SK-N-SH (cell line): Measurements from ENCODE around the gene TMCO4.

ENCODE experiments used
- ELF1 ChIP-seq: IDR thresholded peaks from 2 replicates; pipeline ENCODE4 v1.4.0; 2012
- EP300 ChIP-seq, 2 experiments: IDR thresholded peaks; 2 replicates each; pipeline versions ENCODE4 v1.4.0 to v1.6.1; 2012; ENCODE audit warnings: borderline replicate concordance in 1 of 2, low read depth in 1 of 2, low read length in 1 of 2
- FOXM1 ChIP-seq: IDR thresholded peaks from 2 replicates; pipeline ENCODE4 v1.4.0; 2012; ENCODE audit warnings: low read depth, mild to moderate bottlenecking
- JUND ChIP-seq: IDR thresholded peaks from 2 replicates; pipeline ENCODE4 v1.4.0; 2012
- MXI1 ChIP-seq: IDR thresholded peaks from 2 replicates; pipeline ENCODE4 v1.6.1; 2012; ENCODE audit warnings: mild to moderate bottlenecking, low read depth, low read length, improper control_type of control experiment
- RXRA ChIP-seq: IDR thresholded peaks from 2 replicates; pipeline ENCODE4 v1.4.0; 2012; ENCODE audit warnings: low read depth, mild to moderate bottlenecking, borderline replicate concordance
- TCF12 ChIP-seq: IDR thresholded peaks from 2 replicates; pipeline ENCODE4 v1.4.0; 2012
- TF ChIP-seq, protein P1 (sequence below): fragments of 200-600 bp; sonication (generic); IDR thresholded peaks from 2 replicates; pipeline ENCODE4 v1.6.1; 2017; ENCODE audit warnings: antibody characterized with exemption, mild to moderate bottlenecking, moderate library complexity
- TF ChIP-seq, protein P2 (sequence below): IDR thresholded peaks from 2 replicates; pipeline ENCODE4 v1.4.0; 2012; ENCODE audit warnings: low read depth, borderline replicate concordance
- TF ChIP-seq, protein P3 (sequence below): fragments of 150-350 bp; IDR thresholded peaks from 2 replicates; pipeline ENCODE4 v1.6.1; 2017; ENCODE audit warnings: antibody characterized with exemption, low read length, low read depth, borderline replicate concordance
- TF ChIP-seq, protein P4 (sequence below): IDR thresholded peaks from 2 replicates; pipeline ENCODE4 v1.6.1; 2012; ENCODE audit warnings: mild to moderate bottlenecking, low read depth, low read length, moderate library complexity

DNA sequence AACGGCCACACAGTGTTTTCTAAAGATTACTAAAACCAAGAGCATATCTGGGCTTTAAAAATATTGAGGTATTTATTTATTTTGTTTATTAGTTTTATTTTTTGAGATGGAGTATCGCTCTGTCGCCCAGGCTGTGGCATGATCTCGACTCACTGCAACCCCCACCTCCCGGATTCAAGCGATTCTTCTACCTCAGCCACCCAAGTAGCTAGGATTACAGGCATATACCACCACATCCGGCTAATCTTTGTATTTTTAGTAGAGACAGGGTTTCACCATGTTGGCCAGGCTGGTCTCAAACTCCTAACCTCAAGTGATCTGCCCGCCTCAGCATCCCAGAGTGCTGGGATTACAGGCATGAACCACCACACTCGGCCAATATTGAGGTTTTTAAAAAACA is 23.9 kb downstream of the TMCO4 start:
- TF ChIP-seq, protein P1, sequence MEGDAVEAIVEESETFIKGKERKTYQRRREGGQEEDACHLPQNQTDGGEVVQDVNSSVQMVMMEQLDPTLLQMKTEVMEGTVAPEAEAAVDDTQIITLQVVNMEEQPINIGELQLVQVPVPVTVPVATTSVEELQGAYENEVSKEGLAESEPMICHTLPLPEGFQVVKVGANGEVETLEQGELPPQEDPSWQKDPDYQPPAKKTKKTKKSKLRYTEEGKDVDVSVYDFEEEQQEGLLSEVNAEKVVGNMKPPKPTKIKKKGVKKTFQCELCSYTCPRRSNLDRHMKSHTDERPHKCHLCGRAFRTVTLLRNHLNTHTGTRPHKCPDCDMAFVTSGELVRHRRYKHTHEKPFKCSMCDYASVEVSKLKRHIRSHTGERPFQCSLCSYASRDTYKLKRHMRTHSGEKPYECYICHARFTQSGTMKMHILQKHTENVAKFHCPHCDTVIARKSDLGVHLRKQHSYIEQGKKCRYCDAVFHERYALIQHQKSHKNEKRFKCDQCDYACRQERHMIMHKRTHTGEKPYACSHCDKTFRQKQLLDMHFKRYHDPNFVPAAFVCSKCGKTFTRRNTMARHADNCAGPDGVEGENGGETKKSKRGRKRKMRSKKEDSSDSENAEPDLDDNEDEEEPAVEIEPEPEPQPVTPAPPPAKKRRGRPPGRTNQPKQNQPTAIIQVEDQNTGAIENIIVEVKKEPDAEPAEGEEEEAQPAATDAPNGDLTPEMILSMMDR = no peak
- TF ChIP-seq, protein P2, sequence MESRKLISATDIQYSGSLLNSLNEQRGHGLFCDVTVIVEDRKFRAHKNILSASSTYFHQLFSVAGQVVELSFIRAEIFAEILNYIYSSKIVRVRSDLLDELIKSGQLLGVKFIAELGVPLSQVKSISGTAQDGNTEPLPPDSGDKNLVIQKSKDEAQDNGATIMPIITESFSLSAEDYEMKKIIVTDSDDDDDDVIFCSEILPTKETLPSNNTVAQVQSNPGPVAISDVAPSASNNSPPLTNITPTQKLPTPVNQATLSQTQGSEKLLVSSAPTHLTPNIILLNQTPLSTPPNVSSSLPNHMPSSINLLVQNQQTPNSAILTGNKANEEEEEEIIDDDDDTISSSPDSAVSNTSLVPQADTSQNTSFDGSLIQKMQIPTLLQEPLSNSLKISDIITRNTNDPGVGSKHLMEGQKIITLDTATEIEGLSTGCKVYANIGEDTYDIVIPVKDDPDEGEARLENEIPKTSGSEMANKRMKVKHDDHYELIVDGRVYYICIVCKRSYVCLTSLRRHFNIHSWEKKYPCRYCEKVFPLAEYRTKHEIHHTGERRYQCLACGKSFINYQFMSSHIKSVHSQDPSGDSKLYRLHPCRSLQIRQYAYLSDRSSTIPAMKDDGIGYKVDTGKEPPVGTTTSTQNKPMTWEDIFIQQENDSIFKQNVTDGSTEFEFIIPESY = no peak
- TF ChIP-seq MXI1 (no peak), FOXM1 (no peak), JUND (no peak), RXRA (no peak), EP300 (IDR thresholded peaks at IDR 0.05; ENCODE audit: borderline replicate concordance in 1 of 2, low read depth in 1 of 2, low read length in 1 of 2) (no peak), TCF12 (no peak), ELF1 (no peak)
- TF ChIP-seq, protein P3, sequence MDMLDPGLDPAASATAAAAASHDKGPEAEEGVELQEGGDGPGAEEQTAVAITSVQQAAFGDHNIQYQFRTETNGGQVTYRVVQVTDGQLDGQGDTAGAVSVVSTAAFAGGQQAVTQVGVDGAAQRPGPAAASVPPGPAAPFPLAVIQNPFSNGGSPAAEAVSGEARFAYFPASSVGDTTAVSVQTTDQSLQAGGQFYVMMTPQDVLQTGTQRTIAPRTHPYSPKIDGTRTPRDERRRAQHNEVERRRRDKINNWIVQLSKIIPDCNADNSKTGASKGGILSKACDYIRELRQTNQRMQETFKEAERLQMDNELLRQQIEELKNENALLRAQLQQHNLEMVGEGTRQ = no peak
- TF ChIP-seq, protein P4, sequence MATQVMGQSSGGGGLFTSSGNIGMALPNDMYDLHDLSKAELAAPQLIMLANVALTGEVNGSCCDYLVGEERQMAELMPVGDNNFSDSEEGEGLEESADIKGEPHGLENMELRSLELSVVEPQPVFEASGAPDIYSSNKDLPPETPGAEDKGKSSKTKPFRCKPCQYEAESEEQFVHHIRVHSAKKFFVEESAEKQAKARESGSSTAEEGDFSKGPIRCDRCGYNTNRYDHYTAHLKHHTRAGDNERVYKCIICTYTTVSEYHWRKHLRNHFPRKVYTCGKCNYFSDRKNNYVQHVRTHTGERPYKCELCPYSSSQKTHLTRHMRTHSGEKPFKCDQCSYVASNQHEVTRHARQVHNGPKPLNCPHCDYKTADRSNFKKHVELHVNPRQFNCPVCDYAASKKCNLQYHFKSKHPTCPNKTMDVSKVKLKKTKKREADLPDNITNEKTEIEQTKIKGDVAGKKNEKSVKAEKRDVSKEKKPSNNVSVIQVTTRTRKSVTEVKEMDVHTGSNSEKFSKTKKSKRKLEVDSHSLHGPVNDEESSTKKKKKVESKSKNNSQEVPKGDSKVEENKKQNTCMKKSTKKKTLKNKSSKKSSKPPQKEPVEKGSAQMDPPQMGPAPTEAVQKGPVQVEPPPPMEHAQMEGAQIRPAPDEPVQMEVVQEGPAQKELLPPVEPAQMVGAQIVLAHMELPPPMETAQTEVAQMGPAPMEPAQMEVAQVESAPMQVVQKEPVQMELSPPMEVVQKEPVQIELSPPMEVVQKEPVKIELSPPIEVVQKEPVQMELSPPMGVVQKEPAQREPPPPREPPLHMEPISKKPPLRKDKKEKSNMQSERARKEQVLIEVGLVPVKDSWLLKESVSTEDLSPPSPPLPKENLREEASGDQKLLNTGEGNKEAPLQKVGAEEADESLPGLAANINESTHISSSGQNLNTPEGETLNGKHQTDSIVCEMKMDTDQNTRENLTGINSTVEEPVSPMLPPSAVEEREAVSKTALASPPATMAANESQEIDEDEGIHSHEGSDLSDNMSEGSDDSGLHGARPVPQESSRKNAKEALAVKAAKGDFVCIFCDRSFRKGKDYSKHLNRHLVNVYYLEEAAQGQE = no peak
